Stomach (tissue), 4 donors: ENCODE data around the gene CKAP5.

ENCODE experiments used
- CTCF ChIP-seq, 7 experiments: fragments of 450-650 bp in 4 of 7; fragments of 200-600 bp in 3 of 7; sonication (generic) in 3 of 7; IDR thresholded peaks; one replicate each; pipeline ENCODE4 v1.5.1; 2016 to 2019; ENCODE audit warnings: antibody characterized with exemption in 7 of 7, control low read depth in 2 of 7, mild to moderate bottlenecking in 1 of 7
- EP300 ChIP-seq: sonication (generic); formaldehyde crosslinking; IDR thresholded peaks from one replicate; pipeline ENCODE4 v1.6.1; 2017; ENCODE audit warnings: antibody characterized with exemption

- no peak for TF ChIP-seq CTCF (IDR thresholded peaks at IDR 0.05)
- no peak for TF ChIP-seq EP300
These were observed 48.4 kb upstream of the CKAP5 start for GRCh38 chr11:46894506-46894905.
